ENCODE measurements around the gene IFIT1B. TPM values are rescaled to one million over a fixed set of nuclear protein-coding genes. Genes with fewer than 3 reads are reported as not detected.
"Not testable (repeated sequence)": the region's sequence is repeated elsewhere in the genome, so short reads cannot be mapped to it uniquely, and the experiment has no call there.

IFIT1B gene
- total RNA-seq, 1 experiment from 2014 or later, result not detected

DNA sequence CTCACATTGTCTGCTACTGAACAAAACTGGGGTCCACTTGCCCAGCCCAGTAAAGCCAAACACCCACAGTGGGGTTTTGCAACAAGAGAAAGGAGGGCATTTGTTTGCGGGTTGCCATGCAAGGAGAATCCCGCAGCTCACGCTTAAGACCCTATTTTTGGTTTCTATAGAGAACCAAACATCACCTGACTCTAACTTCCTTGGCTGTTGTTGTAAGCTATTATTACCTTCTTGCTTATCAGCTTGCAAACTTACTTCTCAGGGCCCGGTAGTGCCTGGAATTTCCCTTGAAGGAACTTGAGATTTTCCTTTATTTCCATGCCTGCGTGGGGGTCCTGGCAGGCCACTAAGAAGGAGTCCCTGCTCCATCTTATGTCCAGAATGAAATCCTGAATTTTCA, 29.4 kb upstream of the IFIT1B start:
- no peak for DNase-seq (ENCODE audit: low spot score)

DNA sequence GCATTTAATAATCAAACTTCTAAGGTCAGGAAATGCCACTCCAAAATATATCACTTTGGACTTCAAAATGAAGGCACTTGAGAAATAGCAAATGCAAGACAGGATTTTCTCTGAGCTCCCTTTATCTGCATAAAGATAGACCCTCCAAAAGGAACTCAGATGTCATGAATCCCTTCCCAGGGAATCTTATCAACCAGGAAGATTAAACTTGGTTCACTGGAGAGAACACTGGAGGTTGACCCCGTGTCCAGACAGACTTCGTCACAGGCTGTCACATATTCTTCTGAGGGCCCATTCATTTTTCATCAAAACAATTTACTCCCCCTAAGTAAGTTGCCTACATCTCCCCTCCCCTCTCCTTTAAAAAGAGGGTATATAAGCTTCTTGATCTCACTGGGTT, 28.9 kb upstream of the IFIT1B start:
- no peak for DNase-seq (ENCODE audit: low spot score)

DNA sequence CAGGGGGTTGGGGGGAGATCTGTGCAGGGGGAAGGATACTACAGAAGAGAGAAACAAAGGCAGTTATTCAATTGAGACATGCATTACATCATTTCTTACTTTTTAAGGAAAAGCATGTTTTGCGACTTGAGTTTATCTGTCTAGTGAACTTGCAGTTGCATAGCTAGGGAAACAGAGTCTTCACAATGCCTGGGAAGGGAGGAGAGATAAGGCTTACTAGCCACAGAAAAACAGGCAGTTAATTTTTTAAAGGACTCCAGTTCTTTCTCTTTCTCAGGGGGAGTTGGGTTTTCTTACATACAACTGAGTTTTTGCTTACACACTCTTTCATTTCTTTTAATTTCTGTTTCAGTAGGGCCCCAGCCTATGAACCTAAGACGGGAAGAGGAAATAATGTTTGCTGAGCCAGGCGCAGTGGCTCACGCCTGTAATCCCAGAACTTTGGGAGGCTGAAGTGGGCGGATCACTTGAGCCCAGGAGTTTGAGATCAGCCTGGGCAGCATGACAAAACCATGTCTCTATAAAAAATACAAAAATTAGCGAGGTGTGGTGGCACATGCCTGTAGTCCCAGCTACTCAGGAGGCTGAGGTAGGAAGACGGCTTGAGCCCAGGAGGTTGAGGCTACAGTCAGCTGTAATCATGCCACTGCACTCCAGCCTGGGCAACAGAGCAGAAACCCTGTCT, 27.1 kb upstream of the IFIT1B start:
- not testable (repeated sequence) for DNase-seq (ENCODE audit: low spot score)

DNA sequence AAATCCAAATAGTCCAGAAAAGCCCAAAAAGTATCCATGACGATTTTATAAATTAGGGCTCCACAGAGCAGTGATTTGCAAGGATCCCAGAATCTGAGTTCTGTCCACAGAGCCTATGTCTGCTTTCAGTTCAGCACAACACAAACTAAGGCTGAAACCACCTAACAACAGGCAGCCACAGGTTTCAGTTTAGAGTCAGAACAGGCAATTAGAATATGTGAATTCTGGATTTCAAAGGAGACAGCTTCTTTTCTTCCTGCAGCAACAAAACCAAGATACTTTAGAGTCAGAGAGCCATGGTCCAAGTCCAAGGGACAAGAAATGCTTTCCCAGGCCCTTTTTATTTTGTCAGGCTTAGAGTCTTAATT, 26.5 kb upstream of the IFIT1B start:
- peak; percentile 50 for DNase-seq (ENCODE audit: low spot score)

DNA sequence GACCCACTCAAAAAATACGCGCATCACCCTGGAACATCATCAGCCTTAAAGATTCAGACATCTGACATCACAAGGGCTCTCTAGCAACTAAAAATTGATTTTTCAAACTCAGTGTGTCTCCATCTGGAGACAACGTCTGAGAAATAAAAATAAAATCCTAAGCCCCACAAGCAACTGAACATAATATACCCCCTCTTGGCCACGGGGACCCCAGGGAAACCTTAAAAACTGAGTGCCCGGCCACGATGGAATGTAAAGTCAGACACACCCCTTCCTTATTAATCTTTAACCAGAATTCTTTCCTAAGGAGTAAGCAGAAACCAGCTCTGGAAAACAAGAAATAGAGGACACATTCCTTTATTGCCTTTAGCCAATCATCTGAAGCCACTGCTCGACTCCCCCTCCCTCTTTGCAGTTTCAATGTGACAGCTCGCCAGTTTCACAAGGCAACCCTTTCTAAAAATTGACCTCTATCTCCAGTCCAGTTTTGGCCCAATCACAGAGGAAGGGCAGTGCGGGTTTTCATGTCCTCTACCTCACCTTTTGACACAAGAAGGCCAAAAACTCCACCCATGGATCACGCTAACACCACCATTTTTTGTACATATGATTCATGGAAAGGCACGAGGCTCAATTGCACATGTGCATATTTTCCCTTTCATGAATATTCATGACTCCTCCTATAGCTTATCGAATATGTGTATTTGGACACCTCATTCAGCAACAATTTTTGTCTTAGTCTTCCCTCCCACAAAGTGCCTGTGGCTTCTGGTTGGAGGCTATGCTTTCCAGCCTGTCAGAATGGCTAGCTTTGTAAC, 25.9 kb upstream of the IFIT1B start:
- DNase-seq (ENCODE audit: low spot score), result peak; percentile 72

DNA sequence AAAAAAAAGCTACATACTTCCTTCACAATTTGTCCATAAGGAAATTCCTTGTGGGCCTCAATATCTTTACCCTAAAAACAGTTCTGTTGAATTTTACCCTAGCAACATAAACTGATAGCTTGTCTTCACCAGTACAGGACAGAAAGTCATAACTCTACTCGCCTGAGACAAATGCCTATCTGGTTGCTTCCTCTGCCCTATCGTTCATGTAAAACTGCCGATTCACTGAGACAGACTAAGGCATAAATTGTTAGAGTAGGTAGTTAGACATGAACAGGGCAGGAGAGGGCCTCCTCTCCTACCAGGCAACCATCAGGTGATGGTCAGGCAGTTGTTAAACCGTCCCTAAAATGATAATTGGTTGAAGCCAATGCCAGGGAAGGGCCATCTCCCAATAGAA, 25.1 kb upstream of the IFIT1B start:
- no peak for DNase-seq (ENCODE audit: low spot score)

DNA sequence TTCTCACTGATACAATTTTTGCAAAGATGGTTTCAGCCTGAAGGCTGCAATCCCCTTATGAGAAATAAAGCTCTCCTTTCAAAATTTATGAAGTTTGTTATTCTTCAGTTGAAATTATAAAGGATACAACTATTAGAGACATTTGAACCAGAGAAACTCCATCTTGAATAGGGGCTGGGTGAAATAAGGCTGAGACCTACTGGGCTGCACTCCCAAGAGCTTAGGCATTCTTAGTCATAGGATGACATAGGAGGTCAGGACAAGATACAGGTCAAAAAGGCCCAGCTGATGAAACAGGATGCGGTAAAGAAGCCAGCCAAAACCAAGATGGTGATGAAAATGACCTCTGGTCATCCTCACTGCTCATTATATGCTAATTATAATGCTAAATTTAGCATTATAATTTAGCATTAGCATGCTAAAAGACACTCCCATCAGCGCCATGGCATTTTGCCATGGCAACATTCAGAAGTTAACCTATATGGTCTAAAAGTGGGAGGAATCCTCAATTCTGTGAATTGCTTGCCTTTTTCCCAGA, 22.4 kb upstream of the IFIT1B start:
- no peak for DNase-seq (ENCODE audit: low spot score)

DNA sequence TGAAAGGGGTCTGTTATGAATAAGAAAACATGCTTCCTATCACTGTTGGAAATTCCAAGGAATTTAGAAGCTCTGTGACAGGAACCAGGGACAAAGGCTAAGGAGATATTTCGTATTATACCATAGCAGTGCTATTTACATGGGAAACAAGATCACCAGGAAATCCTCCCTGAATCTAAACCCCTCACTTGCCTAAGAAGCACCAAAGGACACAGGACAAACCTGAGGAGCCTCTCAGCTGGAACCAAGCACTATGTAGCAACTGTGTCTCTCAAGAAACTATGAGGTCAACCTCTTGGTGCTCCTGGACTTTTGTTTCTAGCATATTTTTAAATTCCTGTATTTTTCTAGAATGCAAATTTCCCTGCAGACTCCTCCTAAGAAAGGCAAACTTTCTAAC, 20.8 kb upstream of the IFIT1B start:
- no peak for DNase-seq (ENCODE audit: low spot score)

DNA sequence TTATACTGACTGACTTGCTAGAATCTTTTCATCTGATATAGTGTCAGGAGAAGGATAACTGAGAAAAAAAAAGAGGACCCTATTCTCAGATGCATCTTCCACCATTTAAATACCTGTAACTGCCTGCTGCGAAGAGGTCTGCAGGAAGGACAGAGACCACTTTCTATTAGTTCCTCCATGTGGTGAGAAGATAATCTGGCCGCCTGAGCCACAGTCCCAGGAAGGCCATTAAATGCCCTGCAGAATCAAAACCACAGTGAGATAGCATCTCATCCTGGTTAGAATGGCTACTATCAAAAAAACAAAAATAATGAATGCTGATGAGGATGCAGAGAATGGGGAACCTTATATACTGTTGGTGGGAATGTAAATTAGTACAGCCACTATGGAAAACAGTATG, 19.9 kb upstream of the IFIT1B start:
- DNase-seq (ENCODE audit: low spot score), result no peak

DNA sequence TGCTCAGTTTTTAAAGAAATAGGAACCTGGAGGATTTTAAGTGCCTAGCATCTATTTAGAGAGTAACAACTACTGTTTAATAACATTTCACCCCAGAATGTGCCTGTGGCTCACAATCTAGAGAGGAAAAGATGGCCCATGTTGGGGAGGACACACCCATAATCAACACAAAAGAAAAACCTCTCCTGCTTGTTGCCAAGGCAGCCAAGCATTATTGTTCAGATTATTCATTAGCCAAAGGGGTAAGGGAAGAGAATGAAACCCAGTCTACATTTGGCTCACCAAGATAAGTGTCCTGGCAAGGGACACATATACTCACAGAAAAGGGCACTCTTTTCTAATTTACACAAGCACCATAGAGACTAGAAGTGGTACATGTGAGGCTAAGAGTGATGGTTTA, 17.7 kb upstream of the IFIT1B start:
- DNase-seq (ENCODE audit: low spot score), result no peak

DNA sequence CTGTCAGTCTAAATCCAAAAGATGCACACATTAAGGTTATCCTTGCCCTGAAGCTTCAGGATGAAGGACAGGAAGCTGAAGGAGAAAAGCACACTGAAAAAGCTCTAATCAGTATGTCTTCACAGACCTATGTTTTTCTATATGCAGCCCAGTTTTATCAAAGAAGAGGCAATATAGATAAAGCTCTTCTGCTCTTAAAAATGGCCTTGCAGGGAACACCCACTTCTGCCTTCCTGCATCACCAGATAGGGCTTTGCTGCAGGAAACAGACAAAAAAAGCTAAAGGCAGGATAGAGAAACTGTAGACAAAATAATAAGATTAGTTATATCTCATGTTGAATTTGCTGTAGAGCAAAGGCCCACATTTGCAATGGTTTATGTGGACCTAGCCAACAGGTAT, 14.9 kb upstream of the IFIT1B start:
- DNase-seq (ENCODE audit: low spot score), result no peak

DNA sequence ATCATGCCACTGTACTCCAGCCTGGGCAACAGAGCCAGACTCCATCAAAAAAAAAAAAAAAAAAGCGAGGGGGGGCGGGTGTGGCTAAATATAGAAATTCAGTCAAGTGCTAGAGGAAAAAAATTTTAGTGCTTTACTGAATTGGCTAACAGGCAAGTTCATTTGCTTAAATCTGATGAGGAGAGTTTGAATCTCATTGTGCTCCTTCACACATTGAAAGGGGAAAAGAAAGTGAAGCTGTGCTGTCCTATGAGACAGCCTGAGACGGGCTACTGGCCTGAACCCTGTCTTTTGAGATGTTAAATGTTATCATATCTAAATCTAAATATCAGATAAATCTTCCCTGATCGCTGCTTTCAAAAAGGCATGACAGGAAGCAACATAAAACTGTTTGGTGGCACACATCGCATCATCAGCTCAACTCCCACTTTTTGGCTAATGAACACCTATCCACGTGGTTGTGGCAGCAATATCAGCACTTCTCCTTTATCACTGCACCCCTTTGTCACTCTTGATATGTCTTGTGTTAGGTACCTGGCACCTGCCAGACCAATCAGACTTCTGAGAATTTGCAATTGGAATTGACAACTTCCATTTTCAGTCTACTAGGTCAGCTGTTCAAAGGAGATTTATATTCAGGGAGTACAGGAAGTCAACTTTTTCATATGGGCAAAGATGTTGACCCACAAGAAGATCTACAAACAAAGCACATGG, 14.0 kb upstream of the IFIT1B start:
- DNase-seq (ENCODE audit: low spot score), result no peak

DNA sequence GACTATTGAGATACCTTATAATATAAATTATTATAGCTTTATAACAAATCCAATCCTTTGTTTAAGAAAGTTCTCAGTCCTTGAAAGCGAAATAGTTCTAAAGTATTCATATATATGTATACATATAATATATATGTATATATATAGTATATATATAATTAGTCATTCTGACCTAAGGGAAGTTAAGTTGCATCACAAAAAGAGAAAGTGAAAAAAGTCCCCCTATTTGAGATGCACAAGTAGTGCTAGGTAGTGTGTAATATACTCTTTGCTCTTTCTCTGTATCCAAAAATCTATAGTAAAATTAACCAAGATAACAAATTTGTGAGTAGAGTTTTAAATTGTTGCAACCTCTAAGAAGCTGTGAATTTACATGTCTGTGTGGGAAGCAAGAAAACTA, 13.3 kb upstream of the IFIT1B start:
- no peak for DNase-seq (ENCODE audit: low spot score)

DNA sequence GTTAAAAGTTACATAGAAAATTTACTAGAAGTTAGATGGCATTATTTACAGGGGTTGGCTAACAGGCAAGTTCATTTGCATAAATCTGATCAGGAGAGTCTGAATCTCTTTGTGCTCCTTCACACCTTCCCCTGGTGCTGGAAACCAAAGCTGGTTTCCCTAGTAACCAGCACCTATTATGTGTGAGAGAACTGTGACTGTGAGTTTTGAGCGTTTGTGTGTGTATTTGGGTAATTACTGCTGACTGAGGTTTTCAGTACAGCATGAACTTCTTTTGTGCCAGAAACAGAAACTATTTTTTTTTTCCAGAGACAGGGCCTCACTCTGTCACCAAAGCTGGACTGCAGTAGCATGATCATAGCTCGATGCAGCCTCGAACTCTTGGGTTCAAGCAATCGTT, 10.3 kb upstream of the IFIT1B start:
- DNase-seq (ENCODE audit: low spot score), result no peak

DNA sequence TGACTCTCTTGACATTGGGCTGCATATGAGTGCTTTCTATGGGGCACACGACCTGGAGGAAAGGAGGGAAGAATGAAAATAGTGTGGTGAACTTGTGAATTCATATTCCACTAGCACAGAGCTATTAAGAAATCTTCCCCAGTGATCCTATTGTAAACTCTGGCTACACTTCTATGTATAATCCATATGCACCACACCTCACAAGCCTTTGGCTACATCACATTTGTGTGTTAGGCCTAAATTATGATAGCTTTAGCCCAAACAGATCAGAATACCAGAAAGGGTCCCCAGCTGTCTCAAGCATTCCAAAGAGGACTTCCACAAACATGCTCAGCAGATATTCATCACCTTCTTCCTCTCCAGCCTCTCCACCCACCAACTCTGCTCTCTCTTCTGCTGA, 9.7 kb upstream of the IFIT1B start:
- no peak for DNase-seq (ENCODE audit: low spot score)

DNA sequence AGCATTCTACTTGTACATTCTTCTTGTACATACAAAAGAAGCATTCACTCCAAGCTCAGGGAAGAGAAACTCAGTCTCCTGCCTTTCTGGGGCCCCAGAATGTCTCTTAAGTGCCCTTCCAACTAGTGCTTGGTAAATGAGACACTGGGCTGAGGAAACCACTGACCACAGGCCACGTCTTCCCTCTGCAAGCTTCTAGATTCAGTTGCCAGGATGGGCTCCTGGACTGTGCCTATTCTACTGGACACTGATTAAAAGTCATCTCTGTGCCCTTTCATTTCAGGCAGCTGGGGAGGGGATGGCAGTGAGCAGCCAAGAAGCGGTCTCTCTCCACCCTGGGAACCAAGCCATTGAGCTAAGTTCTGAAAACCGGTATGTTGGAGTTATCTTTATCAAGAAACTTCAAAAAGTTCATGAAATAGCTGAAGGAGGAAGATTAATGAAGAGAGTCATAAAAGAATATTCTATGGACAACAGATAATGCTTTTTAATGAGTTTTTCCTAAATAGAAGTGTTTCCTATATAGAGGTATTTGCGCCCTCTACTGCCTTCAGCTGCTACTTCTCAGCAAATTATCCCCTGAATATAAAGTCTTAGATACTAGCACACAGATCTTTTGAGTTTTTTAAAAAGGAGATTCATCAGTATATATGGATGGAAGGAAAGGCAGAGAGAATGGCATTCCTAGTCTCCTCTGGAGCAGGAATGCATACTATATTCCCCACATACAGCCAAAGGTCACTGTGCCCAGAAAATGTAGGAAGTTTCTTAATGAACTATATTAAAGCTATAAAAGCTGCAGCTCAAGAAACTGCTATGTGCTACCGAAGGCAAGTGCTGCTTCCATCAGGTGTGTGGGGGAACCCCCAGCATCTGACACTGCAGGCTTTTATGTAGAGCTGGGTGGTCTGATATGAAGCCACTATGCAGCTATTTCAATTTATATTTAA, 8.4 kb upstream of the IFIT1B start:
- DNase-seq (ENCODE audit: low spot score), result peak; percentile 61

DNA sequence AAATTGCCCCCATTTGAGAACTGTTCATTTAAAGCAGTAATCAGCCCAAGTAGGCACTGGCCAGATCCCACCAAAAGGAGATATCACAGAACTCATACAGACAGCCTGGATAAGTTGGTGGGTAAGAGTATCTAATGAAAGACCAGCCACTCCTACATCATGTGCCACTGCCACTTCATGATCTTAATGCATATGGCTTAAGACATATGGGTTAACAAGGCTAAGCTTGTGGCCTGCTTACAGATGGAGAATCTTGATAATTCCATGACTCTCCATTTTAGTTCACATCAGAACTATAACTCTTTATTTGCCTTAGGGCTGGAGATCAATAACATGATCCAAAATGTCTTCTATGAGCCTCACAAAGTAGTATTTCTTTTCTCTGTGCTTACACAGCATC, 6.8 kb upstream of the IFIT1B start:
- no peak for DNase-seq (ENCODE audit: low spot score)

DNA sequence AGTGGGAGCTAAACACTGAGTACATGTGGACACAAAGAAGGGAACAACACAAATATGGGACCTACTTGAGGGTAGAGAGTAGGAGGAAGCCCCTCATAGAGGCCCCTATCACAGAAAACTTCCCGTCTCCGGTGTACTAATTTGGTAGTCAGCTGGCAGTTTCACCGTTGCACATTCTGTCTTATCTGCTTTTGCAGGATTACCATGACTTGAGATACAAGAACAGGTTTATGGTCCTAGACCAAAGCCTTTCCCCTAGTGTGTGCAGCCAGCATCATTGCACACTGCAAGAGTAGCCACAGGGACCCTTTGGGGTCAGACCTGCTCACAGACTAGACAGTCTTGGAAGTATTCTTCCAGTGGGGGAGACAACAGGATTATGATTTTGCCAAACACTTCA, 5.9 kb upstream of the IFIT1B start:
- no peak for DNase-seq (ENCODE audit: low spot score)

DNA sequence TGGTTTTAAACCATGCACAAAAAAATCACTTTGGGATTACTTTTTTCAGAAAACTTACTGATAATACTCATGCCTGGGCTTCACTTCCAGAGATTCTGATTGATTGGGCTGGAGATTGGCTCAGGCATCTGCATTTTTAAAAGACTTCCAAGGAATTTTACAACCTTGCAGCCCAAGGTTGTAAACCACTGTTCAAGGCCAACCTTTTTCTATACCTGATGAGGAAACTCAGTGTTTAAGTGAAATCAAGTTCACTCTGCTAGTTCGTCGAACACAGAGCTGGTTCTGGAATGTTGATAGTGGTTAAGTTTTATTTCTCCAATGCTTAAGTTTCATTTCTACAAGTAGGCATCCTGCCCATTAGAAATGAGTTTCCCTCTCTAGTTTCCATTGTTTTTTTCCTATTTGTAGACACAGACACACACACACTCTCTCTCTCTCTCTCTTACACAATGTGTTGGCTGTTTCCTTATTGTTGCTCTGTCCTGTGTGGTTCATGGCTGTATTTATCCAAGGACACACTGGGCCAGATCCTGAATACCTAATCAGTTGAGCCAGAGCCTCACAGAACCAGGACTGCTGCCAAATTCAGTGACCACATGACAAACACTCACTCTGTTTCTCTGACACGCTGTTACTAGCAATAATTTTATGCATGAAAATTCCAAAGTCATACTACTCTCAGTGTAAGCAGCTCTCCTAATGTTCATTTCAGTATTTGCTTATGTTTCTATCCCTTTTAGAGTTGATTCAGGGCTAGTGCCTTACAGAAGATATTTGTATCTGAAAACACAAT, 3.7 kb upstream of the IFIT1B start:
- peak; percentile 68 for DNase-seq (ENCODE audit: low spot score)

DNA sequence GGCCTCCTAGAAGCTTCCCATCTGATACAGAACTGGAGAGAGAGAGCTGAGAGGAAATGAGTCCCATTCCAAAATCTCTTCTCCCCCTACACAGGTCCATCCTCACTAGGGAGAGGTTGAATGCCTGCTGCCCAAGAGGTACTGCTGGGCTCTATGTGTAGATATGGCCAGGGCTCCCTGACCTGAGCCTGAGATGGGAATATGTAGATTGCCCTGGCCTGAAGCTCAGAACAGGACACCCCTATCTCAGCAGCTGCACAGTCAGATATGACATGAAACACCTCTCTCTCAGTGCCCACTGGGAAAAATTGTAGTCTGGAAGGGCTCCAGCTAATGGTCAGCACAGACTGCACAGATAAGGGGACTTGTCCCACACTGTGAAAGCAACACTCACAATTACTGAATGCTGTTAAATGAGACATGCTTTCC, 3.1 kb upstream of the IFIT1B start:
- DNase-seq (ENCODE audit: low spot score), result no peak

All from HT-29 (cell line).